Astrocyte of the spinal cord (primary cell): Measurements from ENCODE around the gene RELB.
"Not testable (repeated sequence)": the region's sequence is repeated elsewhere in the genome, so short reads cannot be mapped to it uniquely, and the experiment has no call there.

Experiments
- DNase-seq: peaks from one replicate; pipeline ENCODE4 v3.0.0; 2011; ENCODE audit warnings: low read depth, low spot score
- H3K4me3 ChIP-seq: 2 replicates; pipeline ENCODE4 v1.5.1; 2011; ENCODE audit warnings: low read depth, mild to moderate bottlenecking, low read length, moderate library complexity
- CTCF ChIP-seq: IDR thresholded peaks from 2 replicates; pipeline ENCODE4 v1.5.1; 2012; ENCODE audit warnings: low read depth, mild to moderate bottlenecking, low read length, inconsistent platforms
- in situ Hi-C: cut with HindIII; loops from 2 replicates; pipeline ENCODE4 v1.10.0; 2017; ENCODE audit warnings: low sequenced_read_pairs

Gene RELB

GRCh38 chr19:44992336-44993163 is 8.7 kb upstream of the RELB start:
- no peak for DNase-seq
- no peak for TF ChIP-seq CTCF
- H3K4me3 ChIP-seq: no peak overlapping the region
- in situ Hi-C loops: no loop called here

GRCh38 chr19:44993526-44993925 is 7.7 kb upstream of the RELB start:
- TF ChIP-seq CTCF: no peak
- H3K4me3 ChIP-seq: no peak overlapping the region
- no peak for DNase-seq
- in situ Hi-C loops: no loop called here

- TF ChIP-seq CTCF: no peak
- in situ Hi-C loops: no loop called here
- H3K4me3 ChIP-seq: no peak overlapping the region
- DNase-seq: no peak
Measured at GRCh38 chr19:44993926-44994537, 7.2 kb upstream of the RELB start.

- no peak for DNase-seq
- no peak for TF ChIP-seq CTCF
- no peak overlapping the region for H3K4me3 ChIP-seq
- in situ Hi-C loops: no loop called here
Measured at GRCh38 chr19:44998025-44998424, 3.2 kb upstream of the RELB start.

- in situ Hi-C loops, H3K4me3 ChIP-seq, DNase-seq: not testable (repeated sequence)
Measured at GRCh38 chr19:44999131-44999925, 1.9 kb upstream of the RELB start.

- in situ Hi-C loops, DNase-seq: not testable (repeated sequence)
- peak overlapping the region; percentile 35 for H3K4me3 ChIP-seq
Measured at GRCh38 chr19:45000665-45001064, 599 bp upstream of the RELB start.

- no peak overlapping the region for H3K4me3 ChIP-seq
- no peak for TF ChIP-seq CTCF
- in situ Hi-C loops: no loop called here
- DNase-seq: no peak
Measured at GRCh38 chr19:45003485-45003884, 2.2 kb downstream of the RELB start.
